Esophagus muscularis mucosa (tissue), 4 donors: ENCODE data around the gene HMGB2. TPM values are rescaled to one million over a fixed set of nuclear protein-coding genes. Genes with fewer than 3 reads are reported as not detected.

Source experiments
- DNase-seq: peaks from one replicate; pipeline ENCODE4 v3.0.0-alpha.2; 2017; ENCODE audit errors: extremely low spot score
- H3K27ac ChIP-seq, 4 donors: fragments of 200-600 bp; sonication (generic); replicated peaks in 1 of 4; 1 replicate in 3 of 4; 2 replicates in 1 of 4; pipeline ENCODE4 v1.5.1; 2016 to 2019; ENCODE audit warnings: mild to moderate bottlenecking in 1 of 4
- H3K27me3 ChIP-seq, 4 donors: fragments of 200-600 bp; sonication (generic); one replicate each; pipeline versions ENCODE4 v1.5.1 to v1.6.0; 2016 to 2019
- H3K36me3 ChIP-seq, 4 donors: fragments of 200-600 bp; sonication (generic); one replicate each; pipeline ENCODE4 v1.5.1; 2016 to 2019
- H3K4me1 ChIP-seq, 4 donors: fragments of 200-600 bp; sonication (generic); one replicate each; pipeline ENCODE4 v1.5.1; 2016 to 2019
- H3K4me3 ChIP-seq, 4 donors: fragments of 200-600 bp; sonication (generic); 1 replicate in 2 of 4; 2 replicates in 2 of 4; pipeline ENCODE4 v1.5.1; 2016 to 2019; ENCODE audit warnings: mild to moderate bottlenecking in 4 of 4, moderate library complexity in 1 of 4
- H3K9me3 ChIP-seq, 4 donors: fragments of 200-600 bp; sonication (generic); 1 replicate in 3 of 4; 2 replicates in 1 of 4; pipeline ENCODE4 v1.5.1; 2016 to 2019
- EP300 ChIP-seq: sonication (generic); formaldehyde crosslinking; IDR thresholded peaks from one replicate; pipeline ENCODE4 v1.6.1; 2017; ENCODE audit warnings: antibody characterized with exemption
- POLR2A ChIP-seq: fragments of 450-650 bp; IDR thresholded peaks from one replicate; pipeline ENCODE4 v1.6.1; 2017; ENCODE audit warnings: antibody characterized with exemption, moderate library complexity, mild to moderate bottlenecking, low read depth
- POLR2AphosphoS5 ChIP-seq, 2 donors: sonication (generic); formaldehyde crosslinking; IDR thresholded peaks; one replicate each; pipeline ENCODE4 v1.6.1; 2017; ENCODE audit warnings: antibody characterized with exemption in 2 of 2
- WGBS: methylation state at CpG from one replicate; pipeline ENCODE4 v1.1.5; 2018; 5-methylcytosine and 5-hydroxymethylcytosine counted together
- intact Hi-C: fragments of 100-400 bp; cut with DNase I; formaldehyde crosslinking; loops from one replicate; pipeline ENCODE4 v1.15.1; 2023
- total RNA-seq, 4 donors: library from RNA; depleted of rRNA; stranded (reverse); fragments of >200 nt; gene quantifications; one replicate each; pipeline versions ENCODE4 v1.1.0 to v1.2.1, GENCODE V29; 2016
- TF ChIP-seq, protein P1 (sequence below), 3 experiments: fragments of 200-600 bp in 2 of 3; fragments of 450-650 bp in 1 of 3; sonication (generic) in 2 of 3; IDR thresholded peaks; one replicate each; pipeline ENCODE4 v1.5.1; 2017 to 2019; ENCODE audit warnings: antibody characterized with exemption in 3 of 3, mild to moderate bottlenecking in 2 of 3, moderate library complexity in 1 of 3

Gene HMGB2
- total RNA-seq, 4 donors from 2014 or later, result 35.7 to 69.7 (median 46.2) TPM

- Histone ChIP-seq H3K9me3 (peaks cover 0 to 2% (median 0%) of the 10 kb centered on the region in 4 donors), H3K36me3 (peaks cover 0 to 5% (median 0%) of the 10 kb centered on the region in 4 donors), H3K4me3 (no peak overlapping the region), H3K27ac (no peak overlapping the region), H3K27me3 (no peaks in the 10 kb centered on the region), H3K4me1 (no peaks in the 10 kb centered on the region)
- no peak for TF ChIP-seq POLR2A
- TF ChIP-seq EP300, result no peak
- no peak for TF ChIP-seq POLR2AphosphoS5 (IDR thresholded peaks at IDR 0.05)
- TF ChIP-seq, protein P1, sequence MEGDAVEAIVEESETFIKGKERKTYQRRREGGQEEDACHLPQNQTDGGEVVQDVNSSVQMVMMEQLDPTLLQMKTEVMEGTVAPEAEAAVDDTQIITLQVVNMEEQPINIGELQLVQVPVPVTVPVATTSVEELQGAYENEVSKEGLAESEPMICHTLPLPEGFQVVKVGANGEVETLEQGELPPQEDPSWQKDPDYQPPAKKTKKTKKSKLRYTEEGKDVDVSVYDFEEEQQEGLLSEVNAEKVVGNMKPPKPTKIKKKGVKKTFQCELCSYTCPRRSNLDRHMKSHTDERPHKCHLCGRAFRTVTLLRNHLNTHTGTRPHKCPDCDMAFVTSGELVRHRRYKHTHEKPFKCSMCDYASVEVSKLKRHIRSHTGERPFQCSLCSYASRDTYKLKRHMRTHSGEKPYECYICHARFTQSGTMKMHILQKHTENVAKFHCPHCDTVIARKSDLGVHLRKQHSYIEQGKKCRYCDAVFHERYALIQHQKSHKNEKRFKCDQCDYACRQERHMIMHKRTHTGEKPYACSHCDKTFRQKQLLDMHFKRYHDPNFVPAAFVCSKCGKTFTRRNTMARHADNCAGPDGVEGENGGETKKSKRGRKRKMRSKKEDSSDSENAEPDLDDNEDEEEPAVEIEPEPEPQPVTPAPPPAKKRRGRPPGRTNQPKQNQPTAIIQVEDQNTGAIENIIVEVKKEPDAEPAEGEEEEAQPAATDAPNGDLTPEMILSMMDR (IDR thresholded peaks at IDR 0.05), result no peak
- intact Hi-C loops, result no loop called here
- no peak for DNase-seq
- 86% methylated on average over 4 of the region's 4 CpGs for WGBS
These were observed 51.9 kb downstream of the HMGB2 start for GRCh38 chr4:173282256-173282562.

- intact Hi-C loops, result no loop called here
- Histone ChIP-seq H3K9me3 (no peaks in the 10 kb centered on the region), H3K4me3 (no peak overlapping the region), H3K27me3 (no peaks in the 10 kb centered on the region), H3K36me3 (peaks cover 0 to 5% (median 0%) of the 10 kb centered on the region in 4 donors), H3K27ac (no peak overlapping the region), H3K4me1 (no peaks in the 10 kb centered on the region)
- DNase-seq, result no peak
- 85% methylated on average over 14 of the region's 14 CpGs for WGBS
- TF ChIP-seq, protein P1 (IDR thresholded peaks at IDR 0.05), result no peak
- no peak for TF ChIP-seq POLR2AphosphoS5 (IDR thresholded peaks at IDR 0.05)
- TF ChIP-seq POLR2A, result no peak
- no peak for TF ChIP-seq EP300
These were observed 52.5 kb downstream of the HMGB2 start for GRCh38 chr4:173281406-173282255.

Other genes with a start within 250 kb of the HMGB2 start
- 10 to 100 TPM in 3 of 4 donors, 1 to 10 TPM in 1; 9.6 to 20.2 (median 12.9) TPM for gene GALNT7, start 165.5 kb downstream of the HMGB2 start, total RNA-seq
- gene SAP30, start 36.6 kb upstream of the HMGB2 start, total RNA-seq, result 10 to 100 TPM; 39.6 to 56.2 (median 43.7) TPM
- 1 to 10 TPM; 2.3 to 3.0 (median 2.7) TPM for gene SCRG1, start 64.8 kb upstream of the HMGB2 start, total RNA-seq
- 100 to 1,000 TPM in 3 of 4 donors, 10 to 100 TPM in 1; 77.7 to 165 (median 138) TPM for gene HAND2, start 195.9 kb upstream of the HMGB2 start, total RNA-seq